B cell (primary cell): ENCODE data around the gene DBX1.

Experiments used
- EZH2 ChIP-seq: IDR thresholded peaks from 2 replicates; pipeline ENCODE4 v1.6.1; 2012; ENCODE audit warnings: borderline replicate concordance, low read depth, mild to moderate bottlenecking, moderate library complexity, low read length; ENCODE audit not compliant: insufficient read depth, poor library complexity, severe bottlenecking
- TF ChIP-seq, protein P1 (sequence below): fragments of 200-600 bp; IDR thresholded peaks from one replicate; pipeline ENCODE4 v1.8.0; 2022; ENCODE audit warnings: antibody characterized with exemption, mild to moderate bottlenecking

DNA sequence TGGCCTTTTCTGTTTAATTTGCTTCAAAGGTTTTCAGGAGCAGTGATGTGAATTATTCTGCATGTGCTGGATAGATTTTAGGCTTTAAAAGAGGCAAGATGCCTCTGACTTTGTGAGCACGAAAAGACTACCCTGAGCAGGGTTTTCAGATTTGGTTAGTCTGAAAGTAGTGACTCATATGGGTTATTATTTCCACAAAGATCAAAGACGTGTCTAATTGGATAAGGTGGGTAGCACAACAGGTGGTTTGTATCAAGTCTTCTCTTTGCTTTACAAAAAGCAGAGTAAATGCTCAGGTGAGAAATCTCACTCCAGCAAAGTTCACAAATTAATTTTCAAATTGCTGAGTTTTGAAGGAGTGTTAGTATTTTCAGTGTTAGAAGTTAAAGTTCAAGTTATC, 37.6 kb upstream of the DBX1 start:
- TF ChIP-seq, protein P1, sequence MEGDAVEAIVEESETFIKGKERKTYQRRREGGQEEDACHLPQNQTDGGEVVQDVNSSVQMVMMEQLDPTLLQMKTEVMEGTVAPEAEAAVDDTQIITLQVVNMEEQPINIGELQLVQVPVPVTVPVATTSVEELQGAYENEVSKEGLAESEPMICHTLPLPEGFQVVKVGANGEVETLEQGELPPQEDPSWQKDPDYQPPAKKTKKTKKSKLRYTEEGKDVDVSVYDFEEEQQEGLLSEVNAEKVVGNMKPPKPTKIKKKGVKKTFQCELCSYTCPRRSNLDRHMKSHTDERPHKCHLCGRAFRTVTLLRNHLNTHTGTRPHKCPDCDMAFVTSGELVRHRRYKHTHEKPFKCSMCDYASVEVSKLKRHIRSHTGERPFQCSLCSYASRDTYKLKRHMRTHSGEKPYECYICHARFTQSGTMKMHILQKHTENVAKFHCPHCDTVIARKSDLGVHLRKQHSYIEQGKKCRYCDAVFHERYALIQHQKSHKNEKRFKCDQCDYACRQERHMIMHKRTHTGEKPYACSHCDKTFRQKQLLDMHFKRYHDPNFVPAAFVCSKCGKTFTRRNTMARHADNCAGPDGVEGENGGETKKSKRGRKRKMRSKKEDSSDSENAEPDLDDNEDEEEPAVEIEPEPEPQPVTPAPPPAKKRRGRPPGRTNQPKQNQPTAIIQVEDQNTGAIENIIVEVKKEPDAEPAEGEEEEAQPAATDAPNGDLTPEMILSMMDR: no peak
- TF ChIP-seq EZH2: no peak
